Endometrial microvascular endothelial cells (primary cell): ENCODE results near the gene SORCS3. TPM values are rescaled to one million over a fixed set of nuclear protein-coding genes. Genes with fewer than 3 reads are reported as not detected.

ENCODE experiments used
- in situ Hi-C: cut with HindIII; loops from 2 replicates; pipeline ENCODE4 v1.10.0; 2017; ENCODE audit warnings: low sequenced_read_pairs, low pct_unique_long_range_greater_than_20kb; ENCODE audit errors: inconsistent ontology term
- total RNA-seq: library from RNA; depleted of rRNA; stranded (reverse); fragments of >200 nt; gene quantifications from one replicate; pipeline ENCODE4 v1.2.3, GENCODE V29; 2015; ENCODE audit errors: inconsistent ontology term

The SORCS3 gene
- total RNA-seq, 1 donor from 2014 or later = not detected

DNA sequence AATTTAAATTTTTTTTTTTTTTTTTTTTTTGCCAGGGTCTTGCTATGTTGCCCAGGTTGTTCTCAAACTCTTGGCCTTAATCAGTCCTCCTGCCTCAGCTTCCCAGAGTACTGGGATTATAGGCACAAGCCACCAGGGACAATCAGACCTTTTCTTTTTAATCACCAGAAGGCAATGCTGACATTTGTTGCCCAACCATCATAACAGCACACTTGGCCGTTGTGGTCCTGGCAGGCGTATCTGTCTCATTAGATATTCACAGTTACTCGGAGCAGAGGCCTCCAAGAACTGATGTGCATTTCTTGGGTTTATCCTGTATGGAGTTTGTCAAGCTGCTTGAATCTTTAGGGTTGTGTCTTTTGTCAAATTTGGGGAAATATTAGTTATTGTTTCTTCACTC is 100.0 kb downstream of the SORCS3 start:
- in situ Hi-C loops = no loop called here

DNA sequence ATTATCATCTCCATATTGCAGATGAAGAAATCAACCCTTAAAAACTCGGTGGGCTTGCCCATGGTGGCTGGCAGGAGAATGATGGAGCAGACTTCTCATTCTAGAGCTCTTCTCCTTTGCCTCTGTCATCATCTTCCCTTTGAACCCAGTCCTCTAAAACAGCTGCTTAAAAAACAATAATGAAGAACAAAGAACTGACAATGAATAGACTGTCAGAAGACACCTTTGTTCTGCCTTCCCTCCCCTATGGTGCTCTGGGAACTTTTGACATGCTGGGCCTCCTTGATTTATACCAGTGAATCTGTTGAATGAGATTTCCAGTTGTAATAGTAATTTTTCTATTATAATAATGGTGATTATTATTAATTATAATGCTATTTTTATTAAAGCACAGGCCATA is 103.0 kb downstream of the SORCS3 start:
- in situ Hi-C loops = no loop called here

DNA sequence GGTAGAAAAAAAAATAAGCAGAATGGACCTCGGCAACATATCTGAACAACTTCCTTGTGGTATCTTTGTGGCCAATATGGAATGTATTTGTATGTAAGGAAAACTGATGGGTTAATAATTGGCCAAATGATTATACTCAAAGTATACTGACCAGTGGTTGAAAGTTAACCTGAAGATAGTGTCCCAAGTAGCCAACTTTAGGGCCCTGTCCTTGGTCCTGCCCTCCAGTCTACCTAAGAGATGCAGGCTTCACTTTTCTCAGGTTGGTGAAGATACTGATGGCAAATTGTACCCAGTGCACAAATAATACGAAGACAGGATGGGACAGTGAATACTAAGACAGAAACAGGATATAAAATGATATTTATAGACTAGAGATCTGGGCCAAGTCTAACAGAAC is 109.2 kb downstream of the SORCS3 start:
- in situ Hi-C loops = no loop called here

DNA sequence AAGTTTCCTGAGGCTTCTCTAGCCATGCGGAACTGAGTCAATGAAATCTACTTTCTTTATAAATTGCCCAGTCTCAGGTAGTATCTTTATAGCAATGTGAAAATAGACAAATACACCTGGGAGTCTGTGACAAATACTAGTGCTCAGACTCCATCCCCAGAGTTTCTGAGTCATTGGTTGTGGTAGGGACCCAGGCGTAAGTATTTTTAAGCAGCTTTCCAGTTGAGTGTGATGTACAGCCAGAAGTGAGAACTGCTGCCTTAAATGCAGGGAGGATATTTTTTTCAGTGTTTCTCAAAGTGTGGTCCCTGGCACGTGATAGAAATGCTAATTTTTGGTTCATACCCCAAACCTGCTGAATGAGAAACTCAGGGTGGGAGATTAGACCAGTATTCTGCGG is 121.7 kb downstream of the SORCS3 start:
- in situ Hi-C loops = no loop called here

DNA sequence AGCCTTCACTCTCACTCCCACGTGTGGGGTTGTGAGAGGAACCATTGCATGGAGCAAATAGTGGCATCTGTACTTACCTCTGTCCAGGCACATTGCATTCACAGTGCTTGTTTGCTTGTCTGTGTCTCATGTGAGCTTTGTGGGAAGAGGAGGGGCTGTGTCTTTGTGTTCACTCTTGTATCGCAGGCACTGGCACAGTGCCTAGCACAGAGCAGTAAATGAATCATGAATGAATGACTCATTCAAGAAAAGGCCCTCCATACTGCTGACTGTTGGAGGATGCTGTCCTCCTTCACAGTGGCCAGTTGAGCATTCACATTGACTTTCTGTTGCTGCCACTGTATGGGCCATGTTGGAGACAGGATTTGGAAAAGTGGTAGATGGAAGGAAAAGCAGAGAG is 125.3 kb downstream of the SORCS3 start:
- in situ Hi-C loops = no loop called here

DNA sequence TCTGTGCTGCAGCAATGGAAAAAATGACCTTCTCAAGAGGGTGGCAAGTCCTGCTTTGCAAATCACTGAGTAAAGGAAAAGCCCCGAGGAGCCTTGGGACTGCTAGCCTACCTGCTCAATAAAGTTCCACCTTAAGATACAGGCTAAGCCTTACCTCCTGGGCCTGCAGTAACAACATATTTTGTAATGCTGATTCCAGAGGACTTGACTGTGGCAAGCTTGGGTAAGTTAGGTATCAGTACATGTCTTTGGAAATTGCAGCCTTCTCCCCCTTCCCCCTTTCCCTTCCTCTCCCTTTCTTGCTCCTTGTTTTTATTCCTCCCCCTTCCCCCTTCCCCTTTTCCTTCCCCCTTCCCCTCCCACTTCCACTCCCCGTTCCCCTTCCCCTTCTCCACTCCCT is 126.2 kb downstream of the SORCS3 start:
- in situ Hi-C loops = no loop called here

DNA sequence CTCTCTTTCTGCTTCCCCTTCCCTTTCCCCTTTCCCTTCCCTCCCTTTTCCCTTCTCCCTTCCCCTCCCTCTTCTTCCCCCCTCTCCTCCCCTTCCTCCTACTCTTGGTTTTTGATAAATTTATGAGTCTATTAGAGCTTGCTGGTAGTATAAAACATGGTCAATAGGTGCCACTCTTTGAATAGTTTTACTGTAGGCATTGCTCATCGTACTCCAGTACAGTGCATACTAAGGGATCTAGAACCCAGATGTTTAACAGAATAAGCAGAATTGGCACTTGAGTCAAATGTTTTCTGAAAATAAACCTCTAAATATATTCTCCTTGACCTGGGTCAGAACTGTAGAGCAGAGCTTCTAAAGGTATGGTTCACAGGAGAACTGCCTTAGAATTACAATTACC is 126.7 kb downstream of the SORCS3 start:
- in situ Hi-C loops = no loop called here

DNA sequence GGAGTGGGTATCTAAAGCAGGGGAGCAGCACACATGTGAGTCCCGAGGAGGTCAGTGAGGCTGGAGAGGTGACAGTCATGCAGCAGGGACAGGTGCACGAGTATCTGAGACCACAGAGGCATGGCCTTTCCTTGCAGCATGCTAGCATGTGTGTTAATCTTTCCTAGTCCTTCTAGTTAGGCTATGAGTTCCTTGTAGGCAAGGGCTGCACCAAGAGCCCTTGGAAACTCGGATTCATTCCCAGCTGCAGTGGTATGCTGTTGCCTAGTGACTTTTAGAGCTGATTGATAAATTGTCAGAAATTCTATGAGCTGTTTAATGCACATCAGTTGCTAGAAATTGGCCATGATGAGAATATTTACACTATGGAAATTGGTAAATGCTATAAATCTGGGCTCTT is 132.0 kb downstream of the SORCS3 start:
- in situ Hi-C loops = no loop called here

DNA sequence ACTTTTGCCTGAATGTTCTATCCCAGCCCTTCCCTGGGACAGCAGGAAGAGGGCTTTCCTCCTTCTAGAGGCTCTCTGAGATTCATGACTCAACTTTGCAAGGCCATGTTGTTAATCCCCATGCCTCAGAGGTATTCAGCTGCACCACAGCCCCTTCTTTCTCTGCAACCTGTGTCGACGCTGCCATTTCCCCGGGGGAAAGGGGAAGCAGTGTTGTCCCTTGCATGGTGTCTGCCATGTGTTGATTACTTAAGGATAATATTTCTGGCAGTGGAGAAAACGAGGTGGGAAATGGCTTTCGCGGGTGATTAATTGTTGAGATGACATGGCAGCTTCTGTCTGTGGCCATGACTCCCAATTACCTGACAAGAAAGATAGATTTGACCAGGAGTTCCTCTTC is 133.1 kb downstream of the SORCS3 start:
- in situ Hi-C loops = no loop called here

DNA sequence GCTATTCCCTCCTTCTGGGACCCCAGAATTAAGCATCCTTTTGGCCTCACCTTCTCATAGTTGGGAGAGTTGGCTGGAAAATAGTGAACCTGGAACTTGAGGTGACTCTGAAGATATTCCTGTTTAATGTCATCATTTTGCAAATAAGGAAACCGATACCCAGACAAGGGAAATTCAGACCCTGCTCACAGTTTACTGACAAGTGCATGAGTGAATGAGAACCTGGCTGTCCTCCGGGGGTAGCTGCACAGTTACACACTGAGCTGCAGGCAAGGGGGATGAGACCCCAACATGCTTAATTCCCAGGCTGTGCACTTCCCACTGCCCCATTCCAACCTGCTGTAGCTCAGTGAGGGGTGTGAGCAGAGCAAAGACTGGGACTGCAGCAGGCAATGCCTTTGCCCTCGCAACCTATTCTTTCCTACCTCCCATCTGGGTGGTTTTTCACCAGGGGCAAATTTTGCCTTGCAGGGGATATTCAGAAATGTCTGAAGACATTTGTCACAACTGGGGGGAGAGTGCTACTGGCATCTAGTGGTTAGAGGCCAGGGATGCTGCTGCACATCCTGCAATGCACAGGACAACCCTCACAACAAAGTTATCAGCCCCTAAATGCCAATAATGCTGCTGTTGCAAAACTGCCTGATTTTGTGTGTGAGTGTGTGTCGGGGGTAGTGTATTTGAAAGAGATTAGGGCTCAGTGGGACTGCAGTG is 136.2 kb downstream of the SORCS3 start:
- in situ Hi-C loops = no loop called here

DNA sequence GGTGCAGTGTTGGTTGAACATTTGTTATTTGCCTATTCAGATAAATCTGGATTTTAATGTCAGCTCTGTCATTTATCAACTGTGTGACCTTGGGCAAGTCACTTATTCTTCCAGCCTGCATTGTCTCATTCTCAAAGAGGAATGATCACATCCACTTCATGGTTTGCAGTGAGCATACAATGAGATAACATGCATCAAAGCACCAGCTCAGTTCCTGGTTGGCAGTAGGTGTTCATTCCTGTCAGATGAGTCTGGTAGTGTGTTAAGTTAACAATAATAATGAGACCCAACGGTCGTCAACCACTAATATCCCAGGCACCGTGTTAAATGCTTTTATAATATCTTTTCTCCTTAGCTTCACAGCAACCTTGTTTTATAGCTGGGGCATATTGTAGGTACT is 137.3 kb downstream of the SORCS3 start:
- in situ Hi-C loops = no loop called here

DNA sequence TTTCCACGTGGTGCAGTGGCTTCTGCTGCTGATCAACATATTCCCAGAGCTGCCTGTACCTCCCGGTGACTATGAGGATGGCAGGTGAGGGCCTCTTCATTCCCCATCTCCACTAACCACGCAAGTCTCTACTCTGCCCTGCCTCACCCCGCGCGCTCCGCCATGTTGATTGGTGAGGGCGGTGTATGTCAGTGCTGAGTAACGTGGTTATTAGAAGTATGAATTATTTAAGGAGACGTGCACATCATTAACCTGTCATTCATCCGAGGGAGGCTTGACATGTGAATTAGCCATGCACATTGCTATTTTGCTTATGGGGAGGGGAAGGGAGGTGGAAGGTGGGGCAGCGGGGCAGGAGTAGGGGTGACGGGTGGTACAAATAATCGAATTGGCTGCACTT is 138.6 kb downstream of the SORCS3 start:
- in situ Hi-C loops = no loop called here

DNA sequence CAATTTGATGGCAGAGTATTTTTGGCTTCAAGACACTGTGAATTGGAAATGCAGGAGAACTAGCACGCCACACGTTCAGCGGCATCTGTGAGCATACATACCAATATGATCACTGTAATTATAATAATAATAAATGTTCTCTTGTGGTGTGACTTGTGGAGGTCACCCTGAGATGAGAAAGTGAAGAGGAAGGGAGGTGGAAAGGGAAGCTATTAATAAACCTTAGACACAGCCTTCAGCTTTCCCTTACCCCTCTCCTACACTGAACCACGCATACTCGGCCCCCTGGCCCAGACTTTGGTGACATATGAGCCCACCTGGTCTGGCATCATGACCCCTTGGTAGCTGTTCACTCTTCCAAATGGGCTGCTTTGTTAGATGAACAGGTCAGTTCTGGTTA is 139.1 kb downstream of the SORCS3 start:
- in situ Hi-C loops = no loop called here

DNA sequence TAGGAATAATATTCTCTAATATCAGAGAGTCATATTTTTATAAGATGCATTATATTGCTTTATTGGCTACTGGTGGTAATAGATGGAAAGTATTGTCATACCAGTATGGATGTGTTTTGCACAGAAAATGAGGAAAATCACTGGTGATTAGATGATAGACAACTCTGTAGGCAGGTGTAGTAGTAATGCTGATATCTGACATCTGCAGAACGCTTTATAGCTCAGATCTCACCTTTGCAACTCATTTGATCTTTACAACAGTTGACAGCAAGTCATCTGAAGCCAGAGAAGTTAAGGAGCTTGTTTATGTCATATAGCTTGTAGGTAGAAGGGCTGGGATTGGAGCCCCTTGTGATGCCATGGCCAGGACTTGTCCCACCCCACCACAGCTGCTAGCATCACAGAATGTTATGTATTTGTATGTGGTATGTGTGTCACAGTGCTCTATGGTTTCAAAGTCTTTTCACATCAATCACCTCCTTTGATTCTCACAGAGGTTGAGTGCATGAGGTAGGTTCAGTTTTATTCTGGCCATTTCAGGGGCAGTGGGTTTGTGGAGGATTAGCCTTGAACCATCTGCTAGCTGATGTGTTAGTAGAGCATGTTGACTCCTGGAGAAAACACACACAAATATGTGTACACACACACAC is 140.0 kb downstream of the SORCS3 start:
- in situ Hi-C loops = no loop called here

DNA sequence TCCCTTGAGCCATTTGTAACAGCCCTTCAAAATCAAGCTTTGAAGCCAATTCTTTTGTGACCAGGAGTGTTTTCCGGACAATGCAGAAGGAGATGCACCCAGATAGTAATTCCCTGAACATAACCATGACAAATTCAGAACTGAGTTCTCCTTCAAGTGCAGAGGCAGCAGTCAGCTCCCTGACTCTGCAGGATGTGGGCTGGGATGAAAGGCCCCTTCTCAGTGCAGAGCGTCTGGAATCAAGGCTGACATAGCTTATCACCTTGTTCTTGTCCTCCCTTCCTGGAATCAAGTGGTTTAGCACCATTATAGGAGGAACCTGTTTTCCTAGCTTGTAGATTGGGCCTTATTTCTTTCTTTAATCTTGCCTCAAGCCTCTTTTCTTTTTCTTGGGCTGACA is 143.4 kb downstream of the SORCS3 start:
- in situ Hi-C loops = no loop called here

DNA sequence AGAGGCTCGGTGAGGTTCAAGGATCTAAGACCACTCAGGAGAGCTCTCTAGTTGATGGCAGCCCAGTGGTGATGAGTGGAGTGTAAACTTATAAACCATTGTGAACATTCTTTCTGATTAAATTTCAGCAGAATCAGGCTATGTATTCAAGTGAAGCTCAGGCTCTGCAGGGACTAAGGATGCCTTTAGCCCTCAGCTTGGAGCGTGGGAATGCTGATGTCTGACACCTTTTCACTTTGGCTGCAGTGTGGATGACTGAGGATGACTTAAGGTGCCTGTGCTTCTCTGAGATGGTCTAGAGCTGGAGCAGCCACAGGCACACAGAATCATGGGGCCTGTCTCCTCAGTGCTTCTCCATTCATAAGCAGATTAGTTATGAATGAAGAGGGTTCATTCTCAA is 150.4 kb downstream of the SORCS3 start:
- in situ Hi-C loops = no loop called here

DNA sequence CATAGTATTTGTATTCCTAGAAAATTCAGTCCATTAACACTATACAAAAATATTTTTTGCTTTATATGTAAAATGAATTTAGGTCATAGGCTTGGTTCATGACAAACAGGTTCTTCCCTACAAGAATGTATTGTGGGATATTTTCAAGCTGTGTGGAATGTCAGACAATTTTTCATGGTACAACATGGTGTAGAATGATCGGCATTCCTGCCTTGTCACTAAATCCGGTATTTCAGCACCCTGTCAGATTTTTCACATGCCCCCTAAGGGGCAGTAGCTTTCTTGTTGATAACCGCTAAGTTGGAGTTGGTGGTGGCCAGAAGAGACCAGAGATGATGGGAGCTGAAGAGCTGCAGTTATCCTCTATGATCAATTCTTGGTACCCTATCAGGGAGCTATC is 154.3 kb downstream of the SORCS3 start:
- in situ Hi-C loops = no loop called here

DNA sequence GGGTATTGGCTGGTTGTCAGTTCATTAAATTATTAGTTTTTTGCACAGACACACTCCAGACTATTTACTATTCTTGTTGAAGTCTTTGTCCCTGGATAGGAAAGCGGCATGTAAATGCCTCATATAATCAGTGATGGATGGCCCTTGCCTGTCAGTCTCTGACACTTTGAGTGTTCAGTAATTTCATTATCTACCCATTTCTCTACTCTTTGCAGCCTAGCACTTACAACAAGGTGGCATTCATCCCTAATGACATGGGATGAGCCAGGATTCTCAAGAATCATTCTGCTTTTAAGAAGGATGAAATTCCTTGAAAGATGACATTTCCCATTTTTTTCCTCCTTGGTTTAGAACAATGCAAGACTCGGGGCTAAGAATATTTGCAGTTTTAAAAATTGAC is 155.7 kb downstream of the SORCS3 start:
- in situ Hi-C loops = no loop called here

DNA sequence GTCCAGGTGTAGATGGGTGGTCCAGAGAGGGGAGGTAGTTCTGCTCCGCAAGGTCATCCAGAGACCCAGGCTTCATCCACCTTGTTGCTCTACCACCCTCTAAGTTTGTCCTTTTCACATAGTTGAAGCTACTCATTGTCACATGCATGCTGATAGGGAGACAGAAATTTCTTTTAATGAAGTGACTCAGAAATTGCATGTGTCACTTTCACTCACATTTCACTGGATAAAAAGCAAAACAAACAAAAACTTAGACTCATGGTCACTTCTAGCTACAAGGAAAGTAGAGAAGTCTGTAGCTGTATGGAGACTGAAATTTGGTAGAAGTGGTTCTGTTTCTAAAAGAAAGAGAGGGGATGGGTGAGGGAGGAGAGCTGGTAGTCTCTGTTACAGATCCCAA is 161.9 kb downstream of the SORCS3 start:
- in situ Hi-C loops = no loop called here

DNA sequence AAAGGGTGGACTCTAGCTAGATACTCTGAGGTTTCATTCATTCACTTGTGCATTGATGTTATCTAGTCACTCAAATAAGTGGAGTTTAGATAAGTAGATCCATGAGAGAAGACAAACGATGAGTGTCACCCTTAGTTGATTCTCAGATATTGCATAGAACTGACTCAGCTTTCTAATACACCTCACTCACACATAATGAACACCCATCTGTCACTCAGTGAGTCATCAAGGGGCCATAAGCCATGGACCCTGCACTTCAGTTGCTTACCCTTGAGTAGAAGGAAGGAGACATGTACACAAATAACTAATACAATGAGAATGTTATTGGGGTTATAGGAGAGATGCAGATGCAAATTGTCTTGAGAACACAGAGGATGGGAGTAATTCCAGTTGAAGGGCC is 163.8 kb downstream of the SORCS3 start:
- in situ Hi-C loops = no loop called here

DNA sequence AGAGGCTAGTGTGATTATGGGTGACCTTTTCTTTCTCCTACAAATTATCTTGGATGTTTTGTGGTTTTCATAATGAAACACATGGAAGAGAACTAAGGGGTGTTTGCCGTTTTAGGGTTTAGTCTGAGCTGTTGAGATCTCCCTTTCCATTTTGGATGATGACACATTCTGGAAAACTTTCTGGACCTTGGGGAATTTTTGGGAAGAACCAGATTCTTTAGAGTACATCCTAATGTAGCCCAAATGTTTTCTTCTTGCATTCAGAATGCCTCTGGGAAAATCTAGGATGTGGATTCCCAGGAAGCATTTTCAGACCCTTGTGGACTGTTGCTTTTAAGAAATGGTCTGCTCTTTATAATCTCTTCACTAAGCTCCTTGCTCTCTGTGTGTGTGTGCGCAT is 165.7 kb downstream of the SORCS3 start:
- in situ Hi-C loops = no loop called here
